Transverse colon (tissue), 3 donors: ENCODE data around the gene SELENBP1.

Experiments
- CTCF ChIP-seq, 5 experiments: fragments of 200-600 bp in 3 of 5; fragments of 450-650 bp in 2 of 5; sonication (generic) in 3 of 5; IDR thresholded peaks; 1 replicate in 2 of 5; 2 replicates in 3 of 5; pipeline ENCODE4 v1.5.1; 2016 to 2017; ENCODE audit warnings: antibody characterized with exemption in 5 of 5, inconsistent platforms in 3 of 5, mild to moderate bottlenecking in 2 of 5, moderate library complexity in 1 of 5
- POLR2A ChIP-seq: fragments of 450-650 bp; IDR thresholded peaks from one replicate; pipeline ENCODE4 v1.6.1; 2016; ENCODE audit warnings: antibody characterized with exemption, mild to moderate bottlenecking, moderate library complexity

- no peak for TF ChIP-seq CTCF (IDR thresholded peaks at IDR 0.05)
- TF ChIP-seq POLR2A = peak; percentile 98
Observed at GRCh38 chr1:151372058-151372934, at the start of gene SELENBP1.
